ENCODE data around the gene WDSUB1. TPM values are rescaled to one million over a fixed set of nuclear protein-coding genes. Genes with fewer than 3 reads are reported as not detected.

Gene WDSUB1
- total RNA-seq, 1 donor from 2014 or later = 7.5 TPM

DNA sequence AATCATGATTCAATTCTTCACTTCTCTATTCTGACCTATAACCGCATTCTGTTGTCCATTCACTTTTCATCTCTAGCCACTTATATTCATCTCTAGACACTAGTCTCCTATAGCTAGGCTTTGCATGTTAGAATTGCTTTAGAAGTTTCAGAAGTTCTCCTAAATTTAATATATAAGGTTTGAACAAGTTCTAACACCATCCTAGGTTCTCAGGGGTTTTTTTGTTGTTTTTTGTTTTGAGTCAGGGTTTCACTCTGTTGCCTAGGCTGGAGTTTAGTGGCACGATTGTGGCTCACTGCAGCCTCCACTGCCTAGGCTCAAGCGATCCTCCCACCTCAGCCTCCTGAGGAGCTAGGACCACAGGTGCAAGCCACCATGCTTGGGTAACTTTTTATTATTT lies 19.9 kb downstream of the WDSUB1 start:
- DNase-seq (ENCODE audit: low spot score) = no peak

DNA sequence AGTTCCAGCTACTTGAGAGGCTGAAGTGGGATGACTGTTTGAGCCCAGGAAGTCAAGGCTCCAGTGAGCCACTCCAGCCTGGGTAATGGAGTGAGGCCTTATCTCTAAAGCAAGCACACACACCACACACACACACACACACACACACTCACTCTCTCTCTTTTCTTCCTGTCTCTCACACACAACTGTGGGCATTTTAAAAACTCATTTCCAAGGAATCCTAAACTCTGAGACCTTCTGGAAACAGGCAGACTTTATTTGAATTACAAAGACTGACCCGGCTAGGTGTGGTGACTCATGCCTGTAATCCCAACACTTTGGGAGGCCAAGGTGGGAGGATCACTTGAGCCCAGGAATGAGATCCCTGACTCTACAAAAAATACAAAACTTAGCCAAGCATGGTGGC lies 21.3 kb downstream of the WDSUB1 start:
- DNase-seq (ENCODE audit: low spot score) = no peak

DNA sequence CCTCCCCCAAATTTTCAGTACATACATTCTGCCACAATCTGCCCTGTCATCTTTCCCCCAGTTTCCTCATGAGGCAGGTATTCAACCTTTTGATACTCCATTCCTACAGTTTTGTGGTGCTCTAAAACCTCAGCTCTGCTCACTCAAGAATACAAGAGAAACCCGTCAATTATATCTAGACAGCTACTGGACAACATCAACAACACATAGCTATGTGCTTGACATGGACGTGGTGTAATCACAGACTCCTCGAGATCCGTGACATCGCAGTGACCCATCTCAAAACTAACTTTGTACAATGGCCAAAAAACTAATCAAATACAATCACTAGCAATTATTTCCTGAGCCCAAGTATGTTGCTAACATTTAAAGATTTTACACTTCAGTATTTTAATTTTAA lies 23.6 kb downstream of the WDSUB1 start:
- DNase-seq (ENCODE audit: low spot score) = no peak

DNA sequence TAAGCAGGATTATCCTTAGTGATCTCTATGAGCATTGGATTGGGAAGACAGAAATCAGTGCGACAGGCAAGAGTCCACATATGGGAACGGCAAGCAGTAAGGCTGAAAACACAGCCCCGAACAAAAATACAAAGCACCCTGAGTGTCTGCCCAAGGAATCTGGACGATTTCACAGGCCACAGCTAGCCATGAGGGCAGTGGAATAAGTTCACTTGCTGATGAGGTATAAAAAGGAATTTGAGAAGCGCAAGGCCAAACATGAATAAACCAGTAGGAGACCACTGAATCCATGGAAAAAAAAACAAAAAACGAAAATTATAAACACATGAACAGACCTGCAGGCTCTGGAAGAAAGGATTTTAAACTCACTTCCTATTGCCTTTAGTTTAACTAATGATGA lies 24.3 kb downstream of the WDSUB1 start:
- no peak for DNase-seq (ENCODE audit: low spot score)

- no peak for DNase-seq (ENCODE audit: low spot score)
These were observed 30.3 kb downstream of the WDSUB1 start for GRCh38 chr2:159256159-159256558.

- no peak for DNase-seq (ENCODE audit: low spot score)
These were observed 33.6 kb downstream of the WDSUB1 start for GRCh38 chr2:159252905-159253304.

GRCh38 chr2:159251296-159252173 lies 35.0 kb downstream of the WDSUB1 start:
- DNase-seq (ENCODE audit: low spot score) = no peak

DNA sequence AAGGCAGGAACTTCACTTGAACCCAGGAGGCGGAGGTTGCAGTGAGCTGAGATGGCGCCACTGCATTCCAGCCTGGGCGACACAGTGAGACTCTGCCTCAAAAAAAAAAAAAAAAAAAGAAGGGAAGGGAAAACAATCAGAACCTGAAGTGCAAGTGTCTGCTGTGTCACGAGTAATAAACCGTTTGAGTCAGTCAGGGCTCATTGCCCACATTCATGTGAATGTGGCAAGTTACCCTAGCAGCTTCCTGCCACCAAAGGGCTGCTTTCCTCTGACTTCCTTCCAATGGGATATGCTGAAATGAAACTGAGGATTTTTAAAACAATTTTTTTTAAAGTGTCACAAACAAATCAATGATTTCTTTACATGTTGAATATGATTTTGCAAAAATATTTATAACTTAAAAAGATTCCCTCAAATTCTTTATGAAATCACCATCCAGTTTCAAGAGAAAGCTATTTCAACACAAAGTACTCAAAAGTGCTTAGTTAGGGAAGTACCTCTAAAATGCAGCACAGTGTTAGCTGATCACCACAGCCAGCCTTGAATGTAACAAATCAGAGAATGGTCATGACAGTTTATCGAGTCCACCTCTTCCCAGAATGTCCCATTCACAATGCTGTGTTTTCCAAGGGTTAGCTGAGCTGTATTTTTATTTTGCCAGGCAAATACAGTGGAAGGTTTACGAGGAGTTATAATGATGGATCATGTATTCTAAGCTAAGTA lies 36.4 kb downstream of the WDSUB1 start:
- no peak for DNase-seq (ENCODE audit: low spot score)

DNA sequence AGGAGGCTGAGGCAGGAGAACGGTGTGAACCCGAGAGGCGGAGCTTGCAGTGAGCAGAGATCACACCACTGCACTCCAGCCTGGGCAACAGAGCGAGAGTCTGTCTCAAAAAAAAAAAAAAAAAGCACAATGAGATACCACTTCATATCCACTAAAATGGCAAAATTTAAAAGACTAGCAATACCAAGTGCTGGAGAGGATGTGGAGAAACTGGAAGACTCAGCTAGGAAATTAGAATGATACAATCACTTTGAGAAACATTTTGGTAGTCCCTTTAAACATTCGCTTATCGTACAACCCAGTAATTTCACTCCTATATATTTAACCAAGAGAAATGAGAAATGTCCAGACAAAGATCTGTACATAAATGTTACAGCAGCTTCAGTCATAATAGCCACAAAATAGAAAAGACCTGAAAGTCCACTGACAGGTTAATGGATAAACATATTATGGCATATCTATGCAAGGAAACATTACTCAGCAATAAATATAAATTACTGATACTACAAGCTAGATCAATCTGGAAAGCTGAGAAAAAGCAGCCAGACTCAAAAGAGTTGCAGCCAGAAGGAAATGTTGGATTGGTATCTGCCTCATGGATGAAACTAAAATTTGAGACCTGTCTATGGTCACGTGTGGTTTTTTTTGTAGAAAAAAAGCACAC lies 40.0 kb downstream of the WDSUB1 start:
- DNase-seq (ENCODE audit: low spot score) = no peak

- DNase-seq (ENCODE audit: low spot score) = no peak
These were observed 43.0 kb downstream of the WDSUB1 start for GRCh38 chr2:159243529-159243928.

- no peak for DNase-seq (ENCODE audit: low spot score)
These were observed 51.6 kb downstream of the WDSUB1 start for GRCh38 chr2:159234868-159235267.

DNA sequence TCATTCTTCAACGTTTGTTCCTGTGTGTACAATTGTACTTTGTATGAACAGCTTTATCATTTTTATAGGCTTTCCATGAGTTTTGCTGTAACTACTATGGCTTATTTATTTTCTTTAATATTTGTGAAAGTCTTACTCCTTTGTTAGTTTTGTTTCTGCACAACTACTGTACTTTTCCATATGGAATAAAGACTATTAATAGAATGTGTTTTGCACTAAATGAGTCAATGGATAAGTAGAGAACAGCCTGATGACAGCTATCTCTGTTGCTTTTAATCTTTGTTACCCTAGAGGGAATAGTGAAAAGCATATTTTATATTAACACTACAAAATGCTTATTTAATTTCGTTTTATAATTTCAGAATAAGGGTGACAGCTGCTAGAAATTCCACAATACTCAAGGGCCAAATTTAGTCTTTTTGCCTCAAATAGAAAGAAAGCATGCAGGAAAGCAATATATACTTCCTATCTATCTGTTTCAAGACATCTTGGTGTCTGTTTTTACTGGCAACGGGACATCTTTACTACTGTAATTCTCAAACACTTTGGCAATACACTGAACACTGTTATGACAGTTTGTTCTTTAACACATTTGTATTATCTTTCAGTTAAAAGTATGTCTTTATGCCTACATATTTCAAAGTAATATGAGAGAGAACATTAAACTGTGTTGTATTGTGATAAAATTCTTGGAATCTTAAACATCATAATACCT lies 53.9 kb downstream of the WDSUB1 start:
- DNase-seq (ENCODE audit: low spot score) = no peak

GRCh38 chr2:159230145-159230877 lies 56.2 kb downstream of the WDSUB1 start:
- no peak for DNase-seq (ENCODE audit: low spot score)

GRCh38 chr2:159229476-159230144 lies 56.9 kb downstream of the WDSUB1 start:
- no peak for DNase-seq (ENCODE audit: low spot score)

GRCh38 chr2:159228081-159228581 lies 58.4 kb downstream of the WDSUB1 start:
- DNase-seq (ENCODE audit: low spot score) = no peak

- DNase-seq (ENCODE audit: low spot score) = no peak
These were observed 59.0 kb downstream of the WDSUB1 start for GRCh38 chr2:159227467-159227866.

DNA sequence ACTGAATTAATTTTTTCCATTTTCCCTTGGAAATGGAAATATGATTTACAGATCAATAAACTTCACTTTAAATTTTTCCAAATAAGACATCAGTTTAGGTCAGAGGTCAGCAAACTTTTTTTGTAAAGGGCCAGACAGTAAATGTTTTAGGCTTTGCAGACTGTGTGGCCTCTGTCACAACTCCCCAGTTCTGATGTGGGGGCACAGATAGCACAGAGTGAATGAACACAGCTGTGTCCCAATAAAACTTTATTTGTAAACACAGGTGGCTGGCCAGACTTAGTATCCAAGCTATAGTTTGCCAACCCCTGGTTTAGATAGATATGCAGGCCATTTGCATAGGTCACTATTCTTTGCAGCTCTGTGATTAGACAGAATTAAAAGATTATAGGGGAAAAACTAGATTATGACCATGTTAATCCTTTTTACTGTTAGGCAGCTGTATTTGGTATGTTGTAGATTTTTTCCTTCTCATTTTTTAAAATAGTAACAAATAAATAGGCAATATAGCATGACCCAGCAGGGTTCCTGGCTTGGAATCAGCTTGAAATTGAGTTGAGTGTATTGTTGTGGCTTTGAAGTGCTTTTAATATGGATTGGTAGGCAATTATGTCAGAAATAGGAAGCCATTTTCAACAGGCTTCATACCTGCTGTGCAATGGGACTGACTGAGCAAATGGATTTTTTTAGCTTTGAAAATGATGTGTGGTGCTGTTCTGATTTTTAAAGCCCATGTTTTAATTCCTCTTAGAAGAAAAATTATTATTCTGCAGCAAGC lies 59.7 kb downstream of the WDSUB1 start:
- no peak for DNase-seq (ENCODE audit: low spot score)

DNA sequence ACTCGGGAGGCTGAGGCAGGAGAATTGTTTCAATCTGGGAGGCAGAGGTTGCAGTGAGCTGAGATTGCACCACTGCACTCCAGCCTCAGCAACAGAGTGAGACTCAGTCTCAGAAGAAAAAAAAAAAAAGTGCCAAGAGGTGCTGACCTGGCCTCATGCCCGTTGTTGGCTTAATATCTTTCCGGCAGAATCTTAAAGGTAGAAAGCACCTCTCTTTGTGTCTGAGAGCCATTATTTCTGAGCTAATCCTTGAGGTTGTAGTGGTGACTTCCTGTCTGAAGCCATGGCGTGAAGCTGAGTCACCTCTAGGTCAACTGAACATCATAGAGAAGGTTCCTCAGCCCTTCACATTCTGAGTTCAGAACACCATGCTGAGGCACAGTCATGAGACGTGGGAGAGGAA lies 60.4 kb downstream of the WDSUB1 start:
- DNase-seq (ENCODE audit: low spot score) = no peak

Data from mesenteric fat pad (tissue), 1 donor.